IMR-90 (cell line): Measurements from ENCODE around the gene BNIP5. TPM values are rescaled to one million over a fixed set of nuclear protein-coding genes. Genes with fewer than 3 reads are reported as not detected.
A peak's percentile ranks its signal among the peaks of the same experiment; 100 is the strongest.

Source experiments
- ATAC-seq: fragments of 200-7000 bp; cut with Tn5 transposase; 2 replicates; pipeline ENCODE4 v1.9.1; 2020; ENCODE audit warnings: low read depth, mild to moderate bottlenecking, moderate library complexity
- BruUV-seq: library from RNA; stranded (reverse); fragments of 400-500 nt; replicated peaks from 2 replicates; lab custom pipeline; 2021; lab: Mats Ljungman, UMichigan
- CTCF ChIA-PET: fragments of 300-600 bp; formaldehyde crosslinking; extraction: SDS; loops from one replicate; lab custom pipeline; 2021; ENCODE audit warnings: antibody characterized with exemption; lab: Yijun Ruan, JAX
- POLR2A ChIA-PET: fragments of 300-600 bp; sonication (Branson Sonifier 250); formaldehyde crosslinking; loops from one replicate; lab custom pipeline; 2022; ENCODE audit warnings: antibody characterized with exemption; ENCODE audit not compliant: unreplicated experiment; lab: Charles Lee
- DNase-seq: peaks from one replicate; pipeline ENCODE4 v3.0.0; 2013
- H2AFZ ChIP-seq: replicated peaks from 2 replicates; pipeline ENCODE3; 2013; ENCODE audit warnings: low read length, mild to moderate bottlenecking; ENCODE audit not compliant: poor library complexity
- H2AK5ac ChIP-seq: 2 replicates; pipeline ENCODE4 v1.6.1; 2013; ENCODE audit warnings: low read depth, low read length, inconsistent platforms
- H2AK9ac ChIP-seq: replicated peaks from 2 replicates; pipeline ENCODE3; 2013; ENCODE audit warnings: mild to moderate bottlenecking, low read depth, low read length, moderate library complexity; ENCODE audit not compliant: poor library complexity
- H2BK120ac ChIP-seq: 2 replicates; pipeline ENCODE4 v1.6.1; 2013; ENCODE audit warnings: low read depth, low read length, inconsistent platforms
- H2BK15ac ChIP-seq: 3 replicates; pipeline ENCODE4 v1.6.1; 2013; ENCODE audit warnings: low read depth, low read length, inconsistent platforms
- H2BK20ac ChIP-seq: 2 replicates; pipeline ENCODE4 v1.6.1; 2013; ENCODE audit warnings: low read depth, mild to moderate bottlenecking, inconsistent platforms, low read length, moderate library complexity
- H2BK5ac ChIP-seq: 2 replicates; pipeline ENCODE4 v1.6.1; 2013; ENCODE audit warnings: mild to moderate bottlenecking, low read depth, low read length, inconsistent platforms; ENCODE audit not compliant: poor library complexity, severe bottlenecking
- H3K14ac ChIP-seq: replicated peaks from 2 replicates; pipeline ENCODE4 v1.6.1; 2013; ENCODE audit warnings: low read depth, low read length, inconsistent platforms
- H3K18ac ChIP-seq: 2 replicates; pipeline ENCODE4 v1.6.1; 2013; ENCODE audit warnings: low read depth, low read length, control low read depth
- H3K23ac ChIP-seq: 2 replicates; pipeline ENCODE4 v1.6.1; 2013; ENCODE audit warnings: low read depth, low read length, inconsistent platforms
- H3K27ac ChIP-seq: 2 replicates; pipeline ENCODE4 v1.5.1; 2013; ENCODE audit warnings: mild to moderate bottlenecking, control low read depth, low read length; ENCODE audit not compliant: insufficient read depth
- H3K27me3 ChIP-seq: 2 replicates; pipeline ENCODE4 v1.6.1; 2013; ENCODE audit warnings: low read length; ENCODE audit not compliant: control insufficient read depth, insufficient read depth
- H3K36me3 ChIP-seq: 2 replicates; pipeline ENCODE4 v1.6.1; 2013; ENCODE audit warnings: low read length, mixed read lengths; ENCODE audit not compliant: control insufficient read depth, insufficient read depth
- H3K4ac ChIP-seq: 2 replicates; pipeline ENCODE4 v1.6.1; 2013; ENCODE audit warnings: low read depth, low read length, inconsistent platforms
- H3K4me1 ChIP-seq: 2 replicates; pipeline ENCODE4 v1.6.1; 2013; ENCODE audit warnings: low read length, mixed read lengths; ENCODE audit not compliant: control insufficient read depth, insufficient read depth
- H3K4me2 ChIP-seq: 2 replicates; pipeline ENCODE4 v1.6.1; 2013; ENCODE audit warnings: low read depth, mild to moderate bottlenecking, control low read depth, low read length, moderate library complexity
- H3K4me3 ChIP-seq: 2 replicates; pipeline ENCODE4 v1.5.1; 2013; ENCODE audit warnings: low read depth, mild to moderate bottlenecking, control low read depth, low read length, moderate library complexity; ENCODE audit not compliant: insufficient read depth
- H3K56ac ChIP-seq: 2 replicates; pipeline ENCODE4 v1.6.1; 2013; ENCODE audit warnings: low read length, inconsistent platforms; ENCODE audit not compliant: insufficient read depth; ENCODE audit errors: extremely low read depth
- H3K79me1 ChIP-seq, 2 experiments: 2 replicates each; pipeline ENCODE4 v1.6.1; 2013; ENCODE audit warnings: low read length in 2 of 2, inconsistent platforms in 1 of 2, low read depth in 1 of 2
- H3K9ac ChIP-seq: 2 replicates; pipeline ENCODE4 v1.6.1; 2013; ENCODE audit warnings: low read depth, low read length, control low read depth
- H3K9me1 ChIP-seq: 2 replicates; pipeline ENCODE4 v1.6.1; 2013; ENCODE audit warnings: low read length, inconsistent platforms; ENCODE audit not compliant: insufficient read depth
- H3K9me3 ChIP-seq: 2 replicates; pipeline ENCODE4 v1.6.1; 2013; ENCODE audit warnings: low read length; ENCODE audit not compliant: control insufficient read depth, insufficient read depth
- H4K20me1 ChIP-seq: 2 replicates; pipeline ENCODE4 v1.6.1; 2013; ENCODE audit warnings: low read length, inconsistent platforms; ENCODE audit not compliant: insufficient read depth
- H4K5ac ChIP-seq: 2 replicates; pipeline ENCODE4 v1.6.1; 2013; ENCODE audit warnings: mild to moderate bottlenecking, low read depth, low read length, control low read depth
- H4K8ac ChIP-seq, 2 experiments: 2 replicates each; pipeline ENCODE4 v1.6.1; 2013; ENCODE audit warnings: low read depth in 2 of 2, low read length in 2 of 2, control low read depth in 1 of 2, inconsistent platforms in 1 of 2
- H4K91ac ChIP-seq: 2 replicates; pipeline ENCODE4 v1.6.1; 2013; ENCODE audit warnings: low read depth, low read length, inconsistent platforms; ENCODE audit not compliant: insufficient read depth
- MAFK ChIP-seq: IDR thresholded peaks from 2 replicates; pipeline ENCODE4 v1.6.1; 2012; ENCODE audit warnings: low read depth, low read length, improper control_type of control experiment
- POLR2A ChIP-seq: IDR thresholded peaks from 2 replicates; pipeline ENCODE4 v1.6.1; 2012; ENCODE audit warnings: mild to moderate bottlenecking, low read depth, low read length
- RAD21 ChIP-seq: IDR thresholded peaks from 2 replicates; pipeline ENCODE4 v1.6.1; 2012; ENCODE audit warnings: low read length, improper control_type of control experiment
- SMC3 ChIP-seq: fragments of 150-350 bp; IDR thresholded peaks from 2 replicates; pipeline ENCODE4 v1.6.1; 2016; ENCODE audit warnings: low read depth, mild to moderate bottlenecking, antibody characterized with exemption, low read length, moderate library complexity
- WGBS, 2 experiments: methylation state at CpG; one replicate each; pipeline versions ENCODE4 v1.1.5 to v1.1.7; 2013; ENCODE audit warnings: missing lambda C conversion rate in 2 of 2; ENCODE audit not compliant: insufficient read length in 1 of 2; ENCODE audit errors: extremely low coverage in 2 of 2; 5-methylcytosine and 5-hydroxymethylcytosine counted together
- dilution Hi-C: fragments of 300-500 bp; cut with HindIII; formaldehyde crosslinking; loops from one replicate; pipeline ENCODE4 v1.14.3; 2018; ENCODE audit warnings: low sequenced_read_pairs; ENCODE audit not compliant: unreplicated experiment
- in situ Hi-C: fragments of 300-500 bp; cut with MboI; formaldehyde crosslinking; loops from 3 replicates; pipeline ENCODE4 v1.14.3; 2019; ENCODE audit warnings: low sequenced_read_pairs, inconsistent platforms, mixed read lengths
- intact Hi-C: fragments of 100-400 bp; cut with micrococcal nuclease; formaldehyde crosslinking; loops from 2 replicates; pipeline ENCODE4 v1.10.0; 2022
- polyA plus RNA-seq, 3 experiments: library from polyadenylated mRNA; depleted of rRNA; stranded (reverse); fragments of >200 nt; gene quantifications; 2 replicates each; pipeline ENCODE4 v1.2.3, GENCODE V29; 2012; ENCODE audit warnings: low replicate concordance in 1 of 3
- total RNA-seq: library from RNA; depleted of rRNA; stranded (reverse); fragments of >200 nt; gene quantifications from 2 replicates; pipeline ENCODE4 v1.2.3, GENCODE V29; 2012
- TF ChIP-seq, protein P1 (sequence below): fragments of 150-350 bp; IDR thresholded peaks from 2 replicates; pipeline ENCODE4 v1.6.1; 2016; ENCODE audit warnings: low read depth, mild to moderate bottlenecking, low read length, moderate library complexity, borderline replicate concordance
- TF ChIP-seq, protein P2 (sequence below): conservative IDR thresholded peaks from 2 replicates; pipeline ENCODE4 v1.5.1; 2012; ENCODE audit warnings: mild to moderate bottlenecking, low read depth, low read length, improper control_type of control experiment

The BNIP5 gene
- total and polyA plus RNA-seq, 2 of the 4 experiments (the other 2 are of a cell fraction) = not detected

DNA sequence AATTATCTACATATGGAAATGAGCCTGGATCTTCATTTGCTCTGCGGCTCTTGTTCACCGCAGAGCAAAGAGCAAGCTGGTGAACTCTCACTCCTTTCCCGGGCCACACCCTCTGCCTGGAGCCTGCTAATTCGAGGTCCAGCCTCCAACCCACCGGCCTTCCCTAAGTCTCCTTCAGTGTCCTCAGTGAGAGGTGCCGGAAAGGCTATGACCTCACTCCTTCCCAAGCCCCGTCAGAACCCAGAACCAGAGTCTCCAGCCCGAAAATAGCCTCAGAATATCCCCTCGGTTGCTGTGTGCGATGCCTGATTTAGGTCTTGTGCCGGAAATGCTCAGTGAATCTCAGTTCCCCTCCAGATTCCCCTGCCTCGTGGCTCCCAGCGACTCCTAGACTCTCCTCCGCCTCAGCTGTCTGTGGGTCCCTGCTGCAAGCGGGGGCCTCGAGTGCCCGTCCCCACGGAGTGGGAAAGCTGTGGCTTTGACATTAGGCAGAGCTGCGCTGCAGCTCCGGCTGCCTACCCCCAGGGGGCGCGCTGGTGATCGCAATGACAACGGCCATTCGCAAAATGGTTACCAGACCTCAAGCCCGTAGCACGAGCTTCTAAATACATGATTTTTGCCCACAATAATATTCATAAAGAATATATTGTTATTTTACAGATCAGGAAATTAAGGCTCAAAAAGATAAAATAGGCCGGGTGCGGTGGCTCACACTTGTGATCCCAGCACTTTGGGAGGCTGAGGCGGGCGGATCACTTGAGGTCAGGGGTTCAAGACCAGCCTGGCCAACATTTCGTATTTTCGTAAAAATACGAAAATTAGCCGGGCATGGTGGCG, 4.1 kb upstream of the BNIP5 start:
- Histone ChIP-seq H4K8ac (no peak overlapping the region), H3K23ac (no peak overlapping the region), H2BK20ac (no peak overlapping the region), H2AK9ac (peak overlapping the region; percentile 9), H3K9me1 (peaks cover 2% of the 10 kb centered on the region; the same call in 1 of the 2 replicates), H3K36me3 (no peaks in the 10 kb centered on the region), H3K14ac (no peak overlapping the region), H2BK120ac (no peak overlapping the region), H3K27me3 (peaks cover 50% of the 10 kb centered on the region), H3K79me1 (no peaks in the 10 kb centered on the region), H3K4me2 (peak overlapping the region; percentile 71), H3K4me1 (no peaks in the 10 kb centered on the region), H3K9me3 (no peaks in the 10 kb centered on the region), H3K56ac (no peak overlapping the region), H4K20me1 (no peaks in the 10 kb centered on the region), H3K4me3 (no peak overlapping the region), H3K4ac (no peak overlapping the region), H4K91ac (no peak overlapping the region), H2AK5ac (no peak overlapping the region), H2AFZ (peak overlapping the region; percentile 92), H3K9ac (no peak overlapping the region), H2BK15ac (no peak overlapping the region), H3K18ac (no peak overlapping the region), H4K5ac (no peak overlapping the region), H2BK5ac (no peak overlapping the region), H3K27ac (no peak overlapping the region)
- intact Hi-C loops (loop anchor here (1.0 kb wide), 1 partner anchor 19 kb away; no protein-coding TSS in a partner anchor), dilution Hi-C loops (no loop called here), in situ Hi-C loops (no loop called here)
- TF ChIP-seq, protein P1, sequence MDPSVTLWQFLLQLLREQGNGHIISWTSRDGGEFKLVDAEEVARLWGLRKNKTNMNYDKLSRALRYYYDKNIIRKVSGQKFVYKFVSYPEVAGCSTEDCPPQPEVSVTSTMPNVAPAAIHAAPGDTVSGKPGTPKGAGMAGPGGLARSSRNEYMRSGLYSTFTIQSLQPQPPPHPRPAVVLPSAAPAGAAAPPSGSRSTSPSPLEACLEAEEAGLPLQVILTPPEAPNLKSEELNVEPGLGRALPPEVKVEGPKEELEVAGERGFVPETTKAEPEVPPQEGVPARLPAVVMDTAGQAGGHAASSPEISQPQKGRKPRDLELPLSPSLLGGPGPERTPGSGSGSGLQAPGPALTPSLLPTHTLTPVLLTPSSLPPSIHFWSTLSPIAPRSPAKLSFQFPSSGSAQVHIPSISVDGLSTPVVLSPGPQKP = no peak
- TF ChIP-seq POLR2A (no peak), RAD21 (peak; percentile 75), SMC3 (peak; percentile 85), MAFK (no peak)
- TF ChIP-seq, protein P2, sequence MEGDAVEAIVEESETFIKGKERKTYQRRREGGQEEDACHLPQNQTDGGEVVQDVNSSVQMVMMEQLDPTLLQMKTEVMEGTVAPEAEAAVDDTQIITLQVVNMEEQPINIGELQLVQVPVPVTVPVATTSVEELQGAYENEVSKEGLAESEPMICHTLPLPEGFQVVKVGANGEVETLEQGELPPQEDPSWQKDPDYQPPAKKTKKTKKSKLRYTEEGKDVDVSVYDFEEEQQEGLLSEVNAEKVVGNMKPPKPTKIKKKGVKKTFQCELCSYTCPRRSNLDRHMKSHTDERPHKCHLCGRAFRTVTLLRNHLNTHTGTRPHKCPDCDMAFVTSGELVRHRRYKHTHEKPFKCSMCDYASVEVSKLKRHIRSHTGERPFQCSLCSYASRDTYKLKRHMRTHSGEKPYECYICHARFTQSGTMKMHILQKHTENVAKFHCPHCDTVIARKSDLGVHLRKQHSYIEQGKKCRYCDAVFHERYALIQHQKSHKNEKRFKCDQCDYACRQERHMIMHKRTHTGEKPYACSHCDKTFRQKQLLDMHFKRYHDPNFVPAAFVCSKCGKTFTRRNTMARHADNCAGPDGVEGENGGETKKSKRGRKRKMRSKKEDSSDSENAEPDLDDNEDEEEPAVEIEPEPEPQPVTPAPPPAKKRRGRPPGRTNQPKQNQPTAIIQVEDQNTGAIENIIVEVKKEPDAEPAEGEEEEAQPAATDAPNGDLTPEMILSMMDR = peak; percentile 94
- ChIA-PET POLR2A (no interaction called here), CTCF (interaction anchor here (0.5 to 1.3 kb wide), 9 partner anchors 10 to 221 kb away, joined by 3 to 22 read pairs (median 3); no protein-coding TSS in a partner anchor)
- peak; percentile 59 for DNase-seq
- peak; percentile 100 for ATAC-seq
- no TSS peak for BruUV-seq
- WGBS, 2 experiments = 30% methylated on average over 9 of the region's 36 CpGs; no CpG with 5 or more reads in 1 of the 2 experiments
